Progenitor cell of endocrine pancreas (in vitro differentiated cells): ENCODE measurements around the gene SLC6A6. TPM values are rescaled to one million over a fixed set of nuclear protein-coding genes. Genes with fewer than 3 reads are reported as not detected.

Source experiments
- DNase-seq: peaks from one replicate; pipeline ENCODE4 v3.0.0; 2021; ENCODE audit warnings: low spot score; ENCODE audit not compliant: unreplicated experiment
- H3K27ac Mint-ChIP-seq: 2 replicates; pipeline ENCODE4 v1.8.0; 2021; ENCODE audit warnings: mild to moderate bottlenecking, moderate library complexity, mixed read lengths
- H3K27me3 Mint-ChIP-seq: 2 replicates; pipeline ENCODE4 v1.8.0; 2021; ENCODE audit warnings: mixed read lengths
- H3K36me3 Mint-ChIP-seq: 2 replicates; pipeline ENCODE4 v1.8.0; 2022; ENCODE audit warnings: mixed read lengths; ENCODE audit not compliant: insufficient read depth
- H3K4me1 Mint-ChIP-seq: 2 replicates; pipeline ENCODE4 v1.8.0; 2021; ENCODE audit warnings: low read depth, mixed read lengths
- H3K4me3 Mint-ChIP-seq: 2 replicates; pipeline ENCODE4 v1.8.0; 2021; ENCODE audit warnings: low read depth, mild to moderate bottlenecking, moderate library complexity, mixed read lengths
- H3K9me3 Mint-ChIP-seq: 2 replicates; pipeline ENCODE4 v1.8.0; 2021; ENCODE audit warnings: low read depth, mixed read lengths
- CTCF ChIP-seq: fragments of 200-600 bp; sonication (generic); IDR thresholded peaks from one replicate; pipeline ENCODE4 v1.5.0; 2021; ENCODE audit warnings: antibody characterized with exemption, mild to moderate bottlenecking; ENCODE audit not compliant: unreplicated experiment
- total RNA-seq: library from RNA; stranded (reverse); gene quantifications from 2 replicates; pipeline ENCODE4 v1.2.1, GENCODE V29; 2021

Gene SLC6A6
- total RNA-seq, 1 donor from 2014 or later, result 23.8 TPM

- TF ChIP-seq CTCF, result no peak
- no peak for DNase-seq
- Mint-ChIP-seq H3K4me3 (no peak overlapping the region), H3K27ac (no peak overlapping the region), H3K36me3 (peaks cover 7% of the 10 kb centered on the region), H3K9me3 (no peaks in the 10 kb centered on the region), H3K4me1 (peaks cover 4% of the 10 kb centered on the region), H3K27me3 (no peaks in the 10 kb centered on the region)
Observed at GRCh38 chr3:14454639-14455310, 52.4 kb downstream of the SLC6A6 start.

GRCh38 chr3:14455571-14456317 is 53.3 kb downstream of the SLC6A6 start:
- Mint-ChIP-seq H3K9me3 (no peaks in the 10 kb centered on the region), H3K36me3 (peaks cover 12% of the 10 kb centered on the region), H3K4me1 (peaks cover 4% of the 10 kb centered on the region), H3K27me3 (no peaks in the 10 kb centered on the region), H3K27ac (no peak overlapping the region), H3K4me3 (no peak overlapping the region)
- no peak for DNase-seq
- TF ChIP-seq CTCF, result no peak

- Mint-ChIP-seq H3K27ac (no peak overlapping the region), H3K9me3 (no peaks in the 10 kb centered on the region), H3K4me3 (no peak overlapping the region), H3K27me3 (no peaks in the 10 kb centered on the region), H3K4me1 (peaks cover 4% of the 10 kb centered on the region), H3K36me3 (peaks cover 6% of the 10 kb centered on the region)
- TF ChIP-seq CTCF, result no peak
- no peak for DNase-seq
Observed at GRCh38 chr3:14456794-14457193, 54.4 kb downstream of the SLC6A6 start.

GRCh38 chr3:14457481-14457880 is 55.1 kb downstream of the SLC6A6 start:
- no peak for TF ChIP-seq CTCF
- no peak overlapping the region for H3K4me3 Mint-ChIP-seq
- DNase-seq, result no peak
- H3K27me3 Mint-ChIP-seq, result no peaks in the 10 kb centered on the region
- peaks cover 6% of the 10 kb centered on the region for H3K36me3 Mint-ChIP-seq
- peaks cover 4% of the 10 kb centered on the region for H3K4me1 Mint-ChIP-seq
- no peaks in the 10 kb centered on the region for H3K9me3 Mint-ChIP-seq
- peak overlapping the region; percentile 17 for H3K27ac Mint-ChIP-seq

- Mint-ChIP-seq H3K36me3 (peaks cover 9% of the 10 kb centered on the region), H3K4me1 (peaks cover 4% of the 10 kb centered on the region), H3K9me3 (no peaks in the 10 kb centered on the region), H3K4me3 (no peak overlapping the region), H3K27me3 (no peaks in the 10 kb centered on the region), H3K27ac (peak overlapping the region; percentile 17)
- no peak for TF ChIP-seq CTCF
- no peak for DNase-seq
Observed at GRCh38 chr3:14457999-14458398, 55.6 kb downstream of the SLC6A6 start.
